IPS-18a (cell line): Measurements from ENCODE around the gene KLK12.

Experiments
- H3K27ac ChIP-seq: one replicate; pipeline ENCODE4 v1.5.1; 2013; ENCODE audit warnings: low read length
- H3K27me3 ChIP-seq: one replicate; pipeline ENCODE4 v1.6.1; 2013; ENCODE audit warnings: mild to moderate bottlenecking, low read length; ENCODE audit not compliant: control insufficient read depth, insufficient read depth
- H3K36me3 ChIP-seq: one replicate; pipeline ENCODE4 v1.6.1; 2013; ENCODE audit warnings: low read depth, low read length; ENCODE audit not compliant: control insufficient read depth
- H3K4me1 ChIP-seq: one replicate; pipeline ENCODE4 v1.6.1; 2013; ENCODE audit warnings: low read depth, low read length; ENCODE audit not compliant: control insufficient read depth
- H3K4me3 ChIP-seq: one replicate; pipeline ENCODE4 v1.5.1; 2013; ENCODE audit warnings: low read length
- H3K9ac ChIP-seq: one replicate; pipeline ENCODE4 v1.6.1; 2013; ENCODE audit warnings: mild to moderate bottlenecking, low read length, moderate library complexity
- H3K9me3 ChIP-seq: one replicate; pipeline ENCODE4 v1.6.1; 2013; ENCODE audit warnings: low read depth, low read length; ENCODE audit not compliant: control insufficient read depth

Gene KLK12

DNA sequence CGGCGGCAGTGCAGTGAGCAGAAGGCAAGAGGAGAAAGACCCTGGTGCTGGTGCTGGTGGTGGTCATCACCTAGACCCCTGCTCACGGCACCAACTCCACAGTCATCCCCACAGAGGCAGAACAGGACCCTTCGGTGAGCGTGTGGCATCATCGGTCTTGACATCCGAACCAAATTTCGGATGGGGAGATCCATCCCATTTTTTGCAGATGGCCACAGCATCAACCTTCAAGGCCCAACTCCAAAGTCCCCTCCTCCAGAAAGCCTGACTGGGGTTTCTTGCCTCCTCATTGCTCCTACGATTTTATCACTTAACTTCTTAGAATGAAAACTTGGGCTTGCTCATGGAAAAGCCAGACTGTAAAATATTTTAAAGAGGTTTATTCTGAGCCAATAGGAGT, 8.7 kb upstream of the KLK12 start:
- no peak overlapping the region for H3K4me3 ChIP-seq
- H3K4me1 ChIP-seq: peaks cover 18% of the 10 kb centered on the region
- no peak overlapping the region for H3K9ac ChIP-seq
- H3K9me3 ChIP-seq: no peaks in the 10 kb centered on the region
- no peaks in the 10 kb centered on the region for H3K27me3 ChIP-seq
- H3K27ac ChIP-seq: no peak overlapping the region
- no peaks in the 10 kb centered on the region for H3K36me3 ChIP-seq

DNA sequence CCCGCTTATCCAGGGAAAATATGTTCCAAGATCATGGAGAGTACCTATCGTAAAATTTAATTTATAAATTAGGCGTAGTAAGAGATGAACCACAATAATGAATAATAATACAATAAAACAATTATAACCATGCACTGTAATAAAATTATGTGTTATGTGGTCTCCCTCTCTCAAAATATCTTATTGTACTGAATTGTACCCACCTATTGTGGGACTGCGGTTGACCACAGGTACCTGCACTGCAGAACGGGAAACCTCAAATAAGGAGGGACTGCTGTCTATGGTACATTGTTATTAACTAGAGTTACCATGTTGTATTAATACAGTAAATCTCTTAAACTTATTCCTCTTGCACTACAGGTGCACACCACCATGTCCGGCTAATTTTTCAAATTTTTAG, 5.3 kb upstream of the KLK12 start:
- no peaks in the 10 kb centered on the region for H3K4me1 ChIP-seq
- no peak overlapping the region for H3K4me3 ChIP-seq
- H3K36me3 ChIP-seq: no peaks in the 10 kb centered on the region

DNA sequence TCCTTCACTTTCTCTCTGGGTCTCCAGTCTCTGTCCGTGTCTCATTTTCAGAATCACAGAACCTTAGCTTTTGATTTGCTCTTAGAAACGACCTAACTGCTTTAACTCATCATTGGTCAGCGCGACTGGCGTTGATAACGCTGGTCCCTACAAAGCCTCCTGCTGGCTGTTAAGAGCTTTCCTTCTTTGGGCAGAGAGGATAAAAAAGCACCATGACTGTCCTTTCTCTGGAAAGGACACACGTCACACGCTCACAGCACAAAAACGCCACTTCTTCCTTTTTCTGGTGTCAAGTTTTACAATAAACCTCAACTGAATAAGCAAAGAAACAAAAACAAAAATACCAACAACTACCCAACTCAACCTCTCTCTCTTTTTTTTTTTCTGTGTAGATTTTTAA, 1.7 kb upstream of the KLK12 start:
- Histone ChIP-seq H3K27me3 (no peaks in the 10 kb centered on the region), H3K36me3 (no peaks in the 10 kb centered on the region), H3K27ac (no peak overlapping the region), H3K9ac (no peak overlapping the region), H3K4me3 (no peak overlapping the region), H3K4me1 (no peaks in the 10 kb centered on the region), H3K9me3 (no peaks in the 10 kb centered on the region)

More for the DNA sequence above, 5.3 kb upstream of the KLK12 start:
- no peaks in the 10 kb centered on the region for H3K9me3 ChIP-seq
- H3K9ac ChIP-seq: no peak overlapping the region
- H3K27ac ChIP-seq: no peak overlapping the region
- no peaks in the 10 kb centered on the region for H3K27me3 ChIP-seq

DNA sequence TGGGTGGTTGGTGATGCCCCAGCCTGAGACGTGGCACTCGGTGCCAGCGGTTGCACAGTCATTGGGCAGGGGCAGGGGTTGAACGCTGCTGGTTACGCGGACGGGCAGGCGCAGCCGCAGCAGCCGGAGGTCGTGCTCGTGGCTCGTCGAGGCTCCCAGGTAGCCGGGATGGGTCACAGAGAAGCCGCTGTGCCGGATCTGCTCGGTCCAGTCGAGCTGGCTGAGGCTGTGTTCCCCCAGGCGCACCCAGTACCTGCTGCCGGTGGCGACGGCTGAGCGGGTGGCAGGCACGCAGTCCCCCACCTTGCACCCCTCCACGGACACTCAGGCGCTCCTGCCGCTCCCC, 2.9 kb downstream of the KLK12 start:
- Histone ChIP-seq H3K9ac (no peak overlapping the region), H3K27ac (no peak overlapping the region), H3K4me3 (no peak overlapping the region), H3K27me3 (no peaks in the 10 kb centered on the region), H3K9me3 (no peaks in the 10 kb centered on the region), H3K4me1 (no peaks in the 10 kb centered on the region), H3K36me3 (no peaks in the 10 kb centered on the region)

DNA sequence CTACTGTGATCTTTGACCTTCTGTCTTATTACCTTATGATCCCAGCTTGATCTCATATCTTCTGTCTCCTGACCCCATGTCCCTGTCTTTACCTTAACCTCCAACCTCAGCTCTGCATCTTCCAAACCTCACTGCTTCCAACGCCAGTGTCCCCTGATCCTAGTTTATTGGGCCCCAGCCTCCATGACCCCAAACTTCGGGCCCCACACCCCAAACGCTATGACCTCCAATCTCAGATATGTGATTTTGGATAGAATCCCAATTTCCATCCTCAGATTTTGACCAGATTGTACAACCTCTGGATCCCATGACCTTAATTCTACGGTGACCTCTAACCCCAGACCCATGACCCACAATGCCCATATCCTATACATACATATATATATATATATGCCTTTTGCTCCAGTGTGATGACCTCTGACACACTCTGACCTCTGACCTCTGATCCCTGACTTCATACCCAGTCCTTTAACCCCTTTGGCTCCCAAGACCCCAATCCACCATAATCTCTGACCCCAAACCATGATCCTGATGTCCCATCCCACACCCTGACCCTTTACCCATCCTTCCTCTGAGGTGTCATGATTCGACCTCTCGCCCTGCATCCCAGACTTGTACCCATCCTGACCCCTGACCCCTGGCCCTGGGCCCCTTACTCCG, 3.5 kb downstream of the KLK12 start:
- H3K9ac ChIP-seq: no peak overlapping the region
- no peaks in the 10 kb centered on the region for H3K9me3 ChIP-seq
- no peak overlapping the region for H3K27ac ChIP-seq
- no peaks in the 10 kb centered on the region for H3K4me1 ChIP-seq
- H3K36me3 ChIP-seq: no peaks in the 10 kb centered on the region
- H3K4me3 ChIP-seq: no peak overlapping the region
- H3K27me3 ChIP-seq: no peaks in the 10 kb centered on the region

DNA sequence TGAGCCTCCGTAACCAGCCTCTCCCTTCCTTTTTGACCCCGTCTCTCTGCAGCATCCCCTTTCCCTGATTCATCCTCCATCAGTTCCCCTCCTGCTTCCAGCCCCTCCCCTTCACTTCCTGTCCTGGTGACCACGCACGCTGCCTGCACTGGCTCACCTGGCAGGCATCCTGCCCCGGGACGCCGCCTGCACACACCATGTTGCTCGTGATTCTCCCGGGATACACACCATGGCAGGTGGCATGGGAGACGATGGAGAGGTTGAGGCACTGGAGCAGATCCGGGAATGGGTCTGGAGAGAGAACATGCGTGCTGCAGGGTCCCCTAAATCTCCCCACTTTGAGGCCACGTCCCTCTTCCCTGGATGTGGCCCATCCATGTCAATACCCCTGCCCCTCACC, 4.2 kb downstream of the KLK12 start:
- H3K27me3 ChIP-seq: no peaks in the 10 kb centered on the region
- no peaks in the 10 kb centered on the region for H3K9me3 ChIP-seq

DNA sequence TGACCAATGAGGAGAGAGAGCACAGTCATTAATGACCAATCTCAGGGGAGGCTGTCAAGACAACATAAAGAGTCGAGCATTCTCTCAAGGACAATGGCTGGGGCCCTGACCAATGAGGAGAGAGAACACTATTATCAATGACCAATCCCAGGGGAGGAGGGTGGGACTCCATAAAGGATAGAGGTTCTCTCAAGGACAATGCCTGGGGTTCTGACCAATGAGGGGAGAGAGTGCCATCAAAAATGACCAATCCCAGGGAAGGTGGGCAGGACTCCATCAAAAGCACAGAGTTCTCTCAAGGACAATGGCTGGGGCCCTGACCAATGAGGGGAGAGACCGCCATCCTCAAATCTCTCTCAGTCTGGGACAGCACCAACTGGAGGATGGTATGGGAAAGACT, 5.1 kb downstream of the KLK12 start:
- no peaks in the 10 kb centered on the region for H3K9me3 ChIP-seq

More for the DNA sequence above, 4.2 kb downstream of the KLK12 start:
- Histone ChIP-seq H3K4me3 (no peak overlapping the region), H3K36me3 (no peaks in the 10 kb centered on the region), H3K9ac (no peak overlapping the region), H3K27ac (no peak overlapping the region), H3K4me1 (no peaks in the 10 kb centered on the region)

DNA sequence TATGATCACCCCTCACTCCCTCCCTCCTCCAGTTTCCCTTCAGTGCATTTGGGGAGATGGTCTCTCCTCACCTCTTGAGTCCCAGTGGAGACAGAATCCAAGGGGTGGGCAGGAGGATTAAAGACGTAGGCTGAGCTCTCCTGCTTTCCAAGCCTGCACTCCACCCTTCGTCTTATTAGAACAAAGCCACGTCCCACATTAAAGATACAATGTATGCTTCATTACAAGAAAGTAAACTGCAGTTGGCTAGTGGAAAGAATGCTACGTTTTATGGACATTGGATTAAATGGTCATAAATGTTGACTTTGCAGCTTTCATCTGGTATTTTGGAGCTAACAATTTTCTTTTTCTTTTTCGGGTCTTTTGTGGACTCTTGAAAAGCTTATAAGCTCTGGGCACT, 6.9 kb downstream of the KLK12 start:
- Histone ChIP-seq H3K9ac (no peak overlapping the region), H3K36me3 (no peaks in the 10 kb centered on the region), H3K9me3 (no peaks in the 10 kb centered on the region), H3K4me1 (peaks cover 9% of the 10 kb centered on the region), H3K27me3 (no peaks in the 10 kb centered on the region), H3K27ac (no peak overlapping the region), H3K4me3 (no peak overlapping the region)

More for the DNA sequence above, 5.1 kb downstream of the KLK12 start:
- no peaks in the 10 kb centered on the region for H3K36me3 ChIP-seq
- H3K4me1 ChIP-seq: peaks cover 8% of the 10 kb centered on the region
- no peak overlapping the region for H3K4me3 ChIP-seq
- no peak overlapping the region for H3K27ac ChIP-seq
- H3K9ac ChIP-seq: no peak overlapping the region
- no peaks in the 10 kb centered on the region for H3K27me3 ChIP-seq

DNA sequence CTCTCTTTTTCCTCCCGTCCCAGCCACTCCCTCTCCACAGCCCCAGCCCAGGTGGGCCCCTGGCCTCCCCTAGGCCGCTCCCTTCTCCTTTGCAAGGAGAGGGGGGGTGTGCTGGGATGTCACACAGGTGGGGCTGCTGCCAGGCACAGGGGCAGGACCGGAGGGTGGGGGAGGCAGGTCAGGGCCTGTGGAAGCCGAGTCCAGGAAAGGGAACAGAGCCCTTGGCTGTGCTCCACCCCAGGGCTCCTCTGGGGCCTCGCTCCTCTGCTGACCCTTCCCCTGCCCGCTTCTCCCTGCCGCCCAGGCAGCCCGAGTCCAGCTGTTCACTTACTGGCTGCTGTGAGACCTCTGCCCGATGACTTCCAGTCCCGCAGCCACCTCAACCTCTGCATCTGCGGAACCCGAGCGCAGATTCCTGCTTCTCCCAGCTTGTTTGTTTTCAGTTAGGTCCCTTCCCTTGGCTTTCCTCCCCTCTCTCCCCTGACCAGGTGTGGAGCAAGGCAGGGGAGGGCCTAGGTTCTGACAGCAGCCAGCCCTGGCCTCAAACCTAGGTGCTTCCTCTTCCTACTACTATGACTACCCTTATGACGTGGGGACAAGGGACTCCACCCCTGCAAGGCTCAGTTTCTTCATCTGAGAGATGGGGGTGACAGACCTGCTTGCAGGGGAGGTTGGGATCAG, 7.5 kb downstream of the KLK12 start:
- H3K36me3 ChIP-seq: no peaks in the 10 kb centered on the region
- H3K4me3 ChIP-seq: no peak overlapping the region
- no peaks in the 10 kb centered on the region for H3K27me3 ChIP-seq
- H3K9ac ChIP-seq: no peak overlapping the region
- H3K27ac ChIP-seq: no peak overlapping the region
- no peaks in the 10 kb centered on the region for H3K9me3 ChIP-seq
- H3K4me1 ChIP-seq: peaks cover 9% of the 10 kb centered on the region

DNA sequence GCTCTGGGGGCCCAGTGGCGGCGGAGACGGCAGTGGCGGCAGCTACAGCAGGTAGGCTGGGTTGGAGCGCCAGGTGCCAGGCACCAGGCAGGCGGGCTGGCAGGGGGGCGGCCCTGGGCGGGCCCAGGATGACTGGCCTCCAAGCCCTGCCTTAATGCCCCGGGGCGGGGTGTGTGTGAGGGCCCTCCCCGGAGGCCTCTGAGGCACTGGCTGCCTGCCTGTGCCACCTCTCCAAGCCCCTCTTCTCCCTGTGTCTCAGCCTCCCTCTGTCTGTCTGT, 8.3 kb downstream of the KLK12 start, which contains the start of gene KLK11:
Gene KLK11, minus strand, starts transcription at position 63 of the 278 bp plus-strand sequence. CDS start 985 bp downstream, outside the sequence.
- Histone ChIP-seq H3K27ac (no peak within 1 kb of the TSS), H3K27me3 (no peaks in the 10 kb centered on the region), H3K36me3 (no peaks in the 10 kb centered on the region), H3K4me3 (no peak within 1 kb of the TSS), H3K9me3 (no peaks in the 10 kb centered on the region), H3K9ac (no peak within 1 kb of the TSS), H3K4me1 (peaks cover 9% of the 10 kb centered on the region)

DNA sequence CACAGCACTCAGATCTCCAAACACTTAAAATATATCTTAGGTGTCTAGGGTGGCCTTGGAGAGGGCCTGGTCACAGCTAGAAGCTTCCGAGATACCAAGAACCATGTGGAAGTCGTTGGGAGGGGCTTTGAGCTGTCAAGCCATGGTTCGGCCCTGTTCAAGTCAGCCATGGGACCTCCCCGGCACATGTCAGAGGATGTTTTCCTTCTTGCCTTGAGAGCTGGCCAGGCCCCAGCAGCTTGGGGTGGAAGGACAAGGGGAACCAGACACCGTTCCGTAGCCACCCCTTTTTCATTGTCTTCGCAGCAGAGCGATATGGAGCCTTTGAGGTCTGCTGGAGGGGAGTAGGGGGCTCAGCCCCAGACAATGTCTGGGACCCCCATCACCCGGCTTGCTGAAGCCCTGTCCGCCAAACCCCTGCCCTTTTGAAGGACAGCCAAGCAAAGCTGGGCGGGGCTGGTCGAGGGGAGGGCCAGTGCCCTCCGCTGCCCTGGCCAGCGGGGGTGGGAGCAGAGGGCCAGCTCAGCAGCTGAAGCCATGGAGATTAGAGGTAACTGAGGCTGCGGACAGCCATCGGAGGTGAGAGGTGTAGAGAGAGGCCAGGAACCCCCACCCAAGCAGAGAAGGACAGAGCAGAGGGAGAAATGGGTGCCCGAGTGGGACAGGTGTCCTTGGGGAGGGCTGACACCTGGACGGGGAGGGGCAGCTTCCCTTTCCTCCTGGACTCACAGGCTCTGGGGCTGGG, 8.8 kb downstream of the KLK12 start:
- H3K27me3 ChIP-seq: no peaks in the 10 kb centered on the region
- no peak overlapping the region for H3K4me3 ChIP-seq
- H3K27ac ChIP-seq: no peak overlapping the region
- H3K9me3 ChIP-seq: no peaks in the 10 kb centered on the region
- peaks cover 14% of the 10 kb centered on the region for H3K4me1 ChIP-seq
- H3K36me3 ChIP-seq: no peaks in the 10 kb centered on the region
- H3K9ac ChIP-seq: no peak overlapping the region

DNA sequence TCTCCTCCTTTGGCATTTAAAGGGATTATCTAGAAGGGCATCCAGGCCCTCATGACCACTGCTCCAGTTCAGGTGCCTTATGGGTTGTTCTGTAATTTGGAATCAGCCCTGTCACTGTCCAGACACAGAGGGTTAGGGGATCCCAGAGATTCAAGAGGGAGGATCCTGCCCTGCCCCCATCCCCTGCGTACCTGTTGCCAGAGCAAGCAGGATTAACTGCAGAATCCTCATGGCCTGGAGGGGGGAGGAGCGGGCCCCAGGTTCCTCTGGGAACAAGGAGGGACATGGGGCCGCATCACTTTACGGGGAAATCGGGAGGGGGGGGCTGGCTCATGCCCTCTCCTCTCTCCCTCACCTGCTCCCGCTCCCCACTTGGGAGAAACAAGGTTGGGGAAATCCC, 9.4 kb downstream of the KLK12 start:
- H3K4me1 ChIP-seq: peaks cover 14% of the 10 kb centered on the region
- no peaks in the 10 kb centered on the region for H3K36me3 ChIP-seq
- no peak overlapping the region for H3K27ac ChIP-seq
- H3K9me3 ChIP-seq: no peaks in the 10 kb centered on the region
- H3K4me3 ChIP-seq: no peak overlapping the region
- H3K9ac ChIP-seq: no peak overlapping the region
- peaks cover 2% of the 10 kb centered on the region for H3K27me3 ChIP-seq
